Kidney (tissue), 14 donors: ENCODE results near the gene CCDC102A. TPM values are rescaled to one million over a fixed set of nuclear protein-coding genes. Genes with fewer than 3 reads are reported as not detected.

Source experiments
- DNase-seq, 5 donors: peaks; one replicate each; pipeline ENCODE4 v3.0.0-alpha.2; 2013 to 2020
- FAIRE-seq: peaks from 2 replicates; lab custom pipeline; 2012; peaks lifted over from hg19 to GRCh38; lab: Jason Lieb, UNC
- H3K27ac ChIP-seq, 2 donors: one replicate each; pipeline ENCODE4 v1.7.0; 2013; ENCODE audit warnings: low read depth in 2 of 2, low read length in 2 of 2, inconsistent platforms in 1 of 2
- H3K27me3 ChIP-seq: one replicate; pipeline ENCODE4 v1.7.1; 2013; ENCODE audit warnings: low read length, inconsistent platforms; ENCODE audit not compliant: control insufficient read depth, insufficient read depth
- H3K36me3 ChIP-seq, 3 donors: one replicate each; pipeline versions ENCODE4 v1.7.0 to v1.7.1; 2013; ENCODE audit warnings: low read length in 3 of 3, control low read depth in 1 of 3, inconsistent platforms in 1 of 3; ENCODE audit not compliant: insufficient read depth in 3 of 3, control insufficient read depth in 2 of 3
- H3K4me1 ChIP-seq, 3 donors: one replicate each; pipeline versions ENCODE4 v1.7.0 to v1.7.1; 2013; ENCODE audit warnings: low read length in 3 of 3, inconsistent platforms in 1 of 3, low read depth in 1 of 3; ENCODE audit not compliant: control insufficient read depth in 2 of 3, insufficient read depth in 2 of 3
- H3K4me3 ChIP-seq, 3 donors: one replicate each; pipeline versions ENCODE4 v1.7.0 to v1.8.1; 2013; ENCODE audit warnings: low read length in 3 of 3, control low read depth in 1 of 3, inconsistent platforms in 1 of 3
- H3K9ac ChIP-seq, 3 donors: one replicate each; pipeline versions ENCODE4 v1.7.0 to v1.7.1; 2013; ENCODE audit warnings: low read length in 3 of 3, control low read depth in 1 of 3, inconsistent platforms in 1 of 3
- H3K9me3 ChIP-seq, 3 donors: one replicate each; pipeline versions ENCODE4 v1.7.0 to v1.7.1; 2013; ENCODE audit warnings: low read length in 3 of 3, control low read depth in 1 of 3, inconsistent platforms in 1 of 3; ENCODE audit not compliant: control insufficient read depth in 2 of 3, insufficient read depth in 1 of 3
- CTCF ChIP-seq: IDR thresholded peaks from 3 replicates; pipeline ENCODE4 v1.5.1; 2012; ENCODE audit warnings: mild to moderate bottlenecking, moderate library complexity, borderline replicate concordance; ENCODE audit not compliant: insufficient read depth; ENCODE audit errors: extremely low read depth
- intact Hi-C: fragments of 100-400 bp; cut with DNase I; formaldehyde crosslinking; loops from one replicate; pipeline ENCODE4 v1.11.1; 2022
- polyA plus RNA-seq: library from polyadenylated mRNA; stranded (reverse); fragments of 350-450 nt; fragmentation: Illumina TruSeq; extraction: RNeasy Lipid Tissue Mini Kit (QIAGEN cat#74804); gene quantifications from one replicate; pipeline ENCODE4 v1.2.3, GENCODE V29; 2014; ENCODE audit warnings: low read depth, low replicate concordance; ENCODE audit not compliant: insufficient read depth
- total RNA-seq: library from RNA; stranded (reverse); fragmentation: NEBNext Ultra II Directional; extraction: Animal tissue kit (Norgen Biotek cat#: 25700); gene quantifications from one replicate; pipeline ENCODE4 v1.2.1, GENCODE V29; 2021
- donor health status: control.
- donor health status: control.
- donor health status: control.
- donor health status: control.
- donor health status: control.
- donor health status: DM: yes; HTN: yes; CAD: no.
- donor health status: Normal renal cell carcinoma (clear cell type).

The CCDC102A gene
- total and polyA plus RNA-seq, 2 donors from 2014 or later, result 5.7 to 11.9 TPM

- H3K27ac ChIP-seq, result no peak overlapping the region
- FAIRE-seq (no peak), DNase-seq (no peak)
- no peak overlapping the region for H3K4me3 ChIP-seq
- TF ChIP-seq CTCF, result no peak
- no peaks in the 10 kb centered on the region for H3K27me3 ChIP-seq
- H3K36me3 ChIP-seq, result no peaks in the 10 kb centered on the region
- H3K4me1 ChIP-seq, result no peaks in the 10 kb centered on the region
- peaks cover 0 to 10% (median 0%) of the 10 kb centered on the region in 3 donors for H3K9me3 ChIP-seq
- H3K9ac ChIP-seq, result no peak overlapping the region
- intact Hi-C loops, result no loop called here
Observed at GRCh38 chr16:57556941-57557541, 20.7 kb upstream of the CCDC102A start.

GRCh38 chr16:57555831-57556230, 19.5 kb upstream of the CCDC102A start:
- Histone ChIP-seq H3K9ac (no peak overlapping the region), H3K27ac (no peak overlapping the region), H3K27me3 (no peaks in the 10 kb centered on the region), H3K4me3 (no peak overlapping the region), H3K4me1 (no peaks in the 10 kb centered on the region), H3K36me3 (no peaks in the 10 kb centered on the region), H3K9me3 (peaks cover 0 to under 1% (median 0%) of the 10 kb centered on the region in 3 donors)
- no peak for DNase-seq
- intact Hi-C loops, result no loop called here
- no peak for FAIRE-seq
- no peak for TF ChIP-seq CTCF

GRCh38 chr16:57551057-57551456, 14.7 kb upstream of the CCDC102A start:
- H3K4me3 ChIP-seq, result no peak overlapping the region
- no peak overlapping the region for H3K27ac ChIP-seq
- no peaks in the 10 kb centered on the region for H3K4me1 ChIP-seq
- DNase-seq (no peak), FAIRE-seq (no peak)
- no peaks in the 10 kb centered on the region for H3K9me3 ChIP-seq
- no peak for TF ChIP-seq CTCF
- intact Hi-C loops, result no loop called here
- no peak overlapping the region for H3K9ac ChIP-seq
- no peaks in the 10 kb centered on the region for H3K36me3 ChIP-seq
- H3K27me3 ChIP-seq, result no peaks in the 10 kb centered on the region

- FAIRE-seq (no peak), DNase-seq (no peak)
- Histone ChIP-seq H3K9me3 (no peaks in the 10 kb centered on the region), H3K36me3 (no peaks in the 10 kb centered on the region), H3K27ac (no peak overlapping the region), H3K4me3 (no peak overlapping the region), H3K9ac (no peak overlapping the region), H3K27me3 (no peaks in the 10 kb centered on the region), H3K4me1 (no peaks in the 10 kb centered on the region)
- no peak for TF ChIP-seq CTCF
- intact Hi-C loops, result no loop called here
Observed at GRCh38 chr16:57549730-57550129, 13.4 kb upstream of the CCDC102A start.
